Endothelial cell of umbilical vein (primary cell): ENCODE results near the gene CHD9NB. TPM values are rescaled to one million over a fixed set of nuclear protein-coding genes. Genes with fewer than 3 reads are reported as not detected.

ENCODE experiments used
- BruUV-seq: library from RNA; stranded (reverse); fragments of 400-500 nt; replicated peaks from 2 replicates; lab custom pipeline; 2021; lab: Mats Ljungman, UMichigan
- CTCF ChIA-PET: fragments of 300-600, 350-600 bp; sonication (Branson Sonifier 250); formaldehyde crosslinking; loops from one replicate; lab custom pipeline; 2021; ENCODE audit warnings: antibody characterized with exemption, inconsistent platforms; lab: Charles Lee
- POLR2A ChIA-PET: fragments of 300-600, 350-600 bp; sonication (Branson Sonifier 250); formaldehyde crosslinking; loops from one replicate; lab custom pipeline; 2021; ENCODE audit warnings: antibody characterized with exemption, inconsistent platforms; lab: Charles Lee
- DNase-seq: peaks from one replicate; pipeline ENCODE4 v3.0.0-alpha.2; 2011; ENCODE audit warnings: low read depth, low spot score
- FAIRE-seq: peaks from 2 replicates; lab custom pipeline; 2011; peaks lifted over from hg19 to GRCh38; lab: Jason Lieb, UNC
- H2AFZ ChIP-seq: 2 replicates; pipeline ENCODE4 v1.6.0; 2012; ENCODE audit warnings: low read depth, low read length, control low read depth, inconsistent platforms
- H3K27ac ChIP-seq: 2 replicates; pipeline ENCODE4 v1.5.1; 2011; ENCODE audit warnings: low read depth, mild to moderate bottlenecking, control low read depth, low read length, moderate library complexity; ENCODE audit not compliant: insufficient read depth
- H3K27me3 ChIP-seq, 2 experiments: 2 replicates each; pipeline versions ENCODE4 v1.6.0 to v1.6.1; 2011; ENCODE audit warnings: low read length in 2 of 2, mixed read lengths in 1 of 2; ENCODE audit not compliant: control insufficient read depth in 2 of 2, insufficient read depth in 2 of 2
- H3K36me3 ChIP-seq, 2 experiments: 2 replicates in 1 of 2; 3 replicates in 1 of 2; pipeline ENCODE4 v1.5.1; 2011; ENCODE audit warnings: low read length in 2 of 2, mild to moderate bottlenecking in 1 of 2, moderate library complexity in 1 of 2; ENCODE audit not compliant: control insufficient read depth in 2 of 2, insufficient read depth in 2 of 2; ENCODE audit errors: extremely low read depth in 1 of 2
- H3K4me1 ChIP-seq: 3 replicates; pipeline ENCODE4 v1.5.1; 2011; ENCODE audit warnings: mild to moderate bottlenecking, low read length; ENCODE audit not compliant: control insufficient read depth, insufficient read depth; ENCODE audit errors: extremely low read depth
- H3K4me2 ChIP-seq: 2 replicates; pipeline ENCODE4 v1.6.1; 2011; ENCODE audit warnings: low read length, control low read depth, mixed read lengths; ENCODE audit not compliant: insufficient read depth
- H3K4me3 ChIP-seq, 3 experiments: fragments of 200-600 bp in 1 of 3; sonication (generic), shearing (Covaris generic) in 1 of 3; replicated peaks in 1 of 3; 2 replicates each; pipeline ENCODE4 v1.5.1; 2011 to 2016; ENCODE audit warnings: control low read depth in 3 of 3, low read length in 3 of 3, mild to moderate bottlenecking in 2 of 3, inconsistent platforms in 1 of 3, low read depth in 1 of 3, moderate library complexity in 1 of 3; ENCODE audit not compliant: insufficient read depth in 1 of 3
- H3K79me2 ChIP-seq: 2 replicates; pipeline ENCODE4 v1.6.0; 2012; ENCODE audit warnings: low read length, inconsistent platforms; ENCODE audit not compliant: control insufficient read depth, insufficient read depth
- H3K9ac ChIP-seq: replicated peaks from 2 replicates; pipeline ENCODE3; 2011; ENCODE audit warnings: low read length, control low read depth; ENCODE audit not compliant: insufficient read depth; ENCODE audit errors: extremely low read depth
- H3K9me1 ChIP-seq: replicated peaks from 3 replicates; pipeline ENCODE4 v1.6.0; 2011; ENCODE audit warnings: mild to moderate bottlenecking, low read length; ENCODE audit not compliant: control insufficient read depth, insufficient read depth; ENCODE audit errors: extremely low read depth
- H3K9me3 ChIP-seq: replicated peaks from 2 replicates; pipeline ENCODE4 v1.5.1; 2012; ENCODE audit warnings: low read length, inconsistent platforms; ENCODE audit not compliant: control insufficient read depth, insufficient read depth
- H4K20me1 ChIP-seq: replicated peaks from 2 replicates; pipeline ENCODE3; 2011; ENCODE audit warnings: mild to moderate bottlenecking, low read length; ENCODE audit not compliant: control insufficient read depth, insufficient read depth; ENCODE audit errors: extremely low read depth
- CTCF ChIP-seq, 2 donors: IDR thresholded peaks; 1 replicate in 1 of 2; 2 replicates in 1 of 2; pipeline ENCODE4 v1.5.1; 2011; ENCODE audit warnings: low read length in 2 of 2, mild to moderate bottlenecking in 2 of 2, moderate library complexity in 2 of 2, control low read depth in 1 of 2, inconsistent platforms in 1 of 2, low read depth in 1 of 2; ENCODE audit not compliant: insufficient read depth in 1 of 2; ENCODE audit errors: extremely low read depth in 1 of 2
- EZH2 ChIP-seq: IDR thresholded peaks from 2 replicates; pipeline ENCODE4 v1.6.1; 2012; ENCODE audit warnings: borderline replicate concordance, low read depth, mild to moderate bottlenecking, moderate library complexity, low read length, inconsistent platforms; ENCODE audit not compliant: severe bottlenecking
- FOS ChIP-seq: IDR thresholded peaks from 2 replicates; pipeline ENCODE4 v1.6.1; 2011; ENCODE audit warnings: mild to moderate bottlenecking, low read length, moderate library complexity, borderline replicate concordance; ENCODE audit not compliant: insufficient read depth
- GATA2 ChIP-seq: IDR thresholded peaks from 2 replicates; pipeline ENCODE4 v1.7.0; 2011; ENCODE audit warnings: low read depth, mild to moderate bottlenecking, moderate library complexity, mixed read lengths, low read length; ENCODE audit not compliant: insufficient read length, insufficient read depth
- JUN ChIP-seq: IDR thresholded peaks from 2 replicates; pipeline ENCODE4 v1.6.1; 2011; ENCODE audit warnings: borderline replicate concordance, low read depth; ENCODE audit not compliant: insufficient read length, insufficient read depth
- MAX ChIP-seq: IDR thresholded peaks from 2 replicates; pipeline ENCODE4 v1.6.1; 2011; ENCODE audit not compliant: insufficient read depth, insufficient read length
- MYC ChIP-seq: IDR thresholded peaks from one replicate; pipeline ENCODE4 v1.6.1; 2011; ENCODE audit warnings: mild to moderate bottlenecking, low read depth, low read length
- POLR2A ChIP-seq: IDR thresholded peaks from 2 replicates; pipeline ENCODE4 v1.6.1; 2012; ENCODE audit warnings: low read depth, mild to moderate bottlenecking, control low read depth, low read length
- POLR2AphosphoS5 ChIP-seq: IDR thresholded peaks from 2 replicates; pipeline ENCODE4 v1.6.1; 2012; ENCODE audit warnings: low read depth, mild to moderate bottlenecking, control low read depth, low read length, moderate library complexity; ENCODE audit not compliant: insufficient read depth
- dilution Hi-C: fragments of 300-500 bp; cut with MboI; formaldehyde crosslinking; loops from one replicate; pipeline ENCODE4 v1.15.0; 2019; ENCODE audit warnings: low sequenced_read_pairs; ENCODE audit not compliant: extremely low pct_ligation_motif_present
- intact Hi-C: fragments of 100-400 bp; cut with micrococcal nuclease; formaldehyde crosslinking; loops from one replicate; pipeline ENCODE4 v1.10.0; 2022
- polyA plus RNA-seq, 4 experiments: library from polyadenylated mRNA; depleted of rRNA in 3 of 4; stranded (reverse) in 3 of 4; unstranded in 1 of 4; fragments of >200 nt; gene quantifications; 2 replicates each; pipeline versions ENCODE4 v1.2.1 to v1.2.3, GENCODE V29; 2011 to 2012; ENCODE audit warnings: missing spikeins in 1 of 4
- total RNA-seq: library from RNA; stranded (reverse); gene quantifications from 2 replicates; pipeline ENCODE4 v1.2.3, GENCODE V29; 2021

CHD9NB gene
- total and polyA plus RNA-seq, 2 donors (not counting 3 experiments of a cell fraction or from before 2014, with no cell fraction given), result 0.44 to 0.66 TPM

- peaks cover 48% of the 10 kb centered on the region for H3K4me1 ChIP-seq
- peak overlapping the region; percentile 73 for H3K4me2 ChIP-seq
- no TSS peak for BruUV-seq
- H2AFZ ChIP-seq, result peak overlapping the region; percentile 5
- peak overlapping the region; percentile 35 for H3K9ac ChIP-seq
- H3K27me3 ChIP-seq, result no peaks in the 10 kb centered on the region
- H3K9me3 ChIP-seq, result no peaks in the 10 kb centered on the region
- no peak for TF ChIP-seq EZH2
- no peaks in the 10 kb centered on the region for H3K9me1 ChIP-seq
- no peaks in the 10 kb centered on the region for H4K20me1 ChIP-seq
- H3K79me2 ChIP-seq, result no peaks in the 10 kb centered on the region
- H3K36me3 ChIP-seq, result no peaks in the 10 kb centered on the region
- ChIA-PET POLR2A (interaction anchor here (0.6 to 1.6 kb wide), 5 partner anchors 9 to 413 kb away, joined by 3 to 8 read pairs (median 3); no protein-coding TSS in a partner anchor), CTCF (interaction anchor here (0.7 to 5.6 kb wide), 6 partner anchors 9 to 118 kb away, joined by 3 to 31 read pairs (median 8); partner anchors contain the start of gene CHD9)
- peak overlapping the region; percentile 72 for H3K27ac ChIP-seq
- dilution Hi-C loops, result no loop called here
- no peak overlapping the region for H3K4me3 ChIP-seq
- peak; percentile 4 for FAIRE-seq
- peak; percentile 78 for DNase-seq
- intact Hi-C loops, result loop anchor here (1.0 to 5.0 kb wide), 2 partner anchors 10 to 427 kb away; no protein-coding TSS in a partner anchor
Observed at GRCh38 chr16:53090286-53090590, 37.5 kb upstream of the CHD9NB start.

GRCh38 chr16:53089434-53090285 is 37.0 kb upstream of the CHD9NB start:
- dilution Hi-C loops (no loop called here), intact Hi-C loops (loop anchor here (1.0 to 5.0 kb wide), 2 partner anchors 9 to 428 kb away; no protein-coding TSS in a partner anchor)
- H3K79me2 ChIP-seq, result no peaks in the 10 kb centered on the region
- DNase-seq, result peak; percentile 75
- no peaks in the 10 kb centered on the region for H3K36me3 ChIP-seq
- no peaks in the 10 kb centered on the region for H3K27me3 ChIP-seq
- peak overlapping the region; percentile 5 for H2AFZ ChIP-seq
- ChIA-PET CTCF (interaction anchor here (1.0 to 5.6 kb wide), 5 partner anchors 10 to 118 kb away, joined by 3 to 31 read pairs (median 11); partner anchors contain the start of gene CHD9), POLR2A (interaction anchor here (0.9 to 1.6 kb wide), 4 partner anchors 9 to 34 kb away, joined by 3 to 8 read pairs (median 3); no protein-coding TSS in a partner anchor)
- H3K27ac ChIP-seq, result peak overlapping the region; percentile 72
- H4K20me1 ChIP-seq, result no peaks in the 10 kb centered on the region
- TF ChIP-seq POLR2A (no peak), GATA2 (no peak), MAX (no peak), MYC (no peak), EZH2 (no peak), JUN (no peak), POLR2AphosphoS5 (no peak), CTCF (IDR thresholded peaks at IDR 0.05; ENCODE audit: extremely low read depth in 1 of 2, insufficient read depth in 1 of 2, low read depth in 1 of 2, low read length in 2 of 2) (no peak), FOS (no peak)
- peak; percentile 58 for FAIRE-seq
- no peaks in the 10 kb centered on the region for H3K9me1 ChIP-seq
- peaks cover 48% of the 10 kb centered on the region for H3K4me1 ChIP-seq
- no peaks in the 10 kb centered on the region for H3K9me3 ChIP-seq
- peak overlapping the region; percentile 73 for H3K4me2 ChIP-seq
- no peak overlapping the region for H3K4me3 ChIP-seq
- no TSS peak for BruUV-seq
- H3K9ac ChIP-seq, result peak overlapping the region; percentile 35
